GM19193 (cell line): ENCODE measurements around the gene PLEKHG4B.

Experiments
- POLR2A ChIP-seq: IDR thresholded peaks from 4 replicates; pipeline ENCODE4 v1.6.1; 2011; ENCODE audit not compliant: insufficient read depth, insufficient read length; ENCODE audit errors: extremely low read depth

Gene PLEKHG4B

GRCh38 chr5:136901-137300 lies 44.9 kb downstream of the PLEKHG4B start:
- TF ChIP-seq POLR2A: no peak

DNA sequence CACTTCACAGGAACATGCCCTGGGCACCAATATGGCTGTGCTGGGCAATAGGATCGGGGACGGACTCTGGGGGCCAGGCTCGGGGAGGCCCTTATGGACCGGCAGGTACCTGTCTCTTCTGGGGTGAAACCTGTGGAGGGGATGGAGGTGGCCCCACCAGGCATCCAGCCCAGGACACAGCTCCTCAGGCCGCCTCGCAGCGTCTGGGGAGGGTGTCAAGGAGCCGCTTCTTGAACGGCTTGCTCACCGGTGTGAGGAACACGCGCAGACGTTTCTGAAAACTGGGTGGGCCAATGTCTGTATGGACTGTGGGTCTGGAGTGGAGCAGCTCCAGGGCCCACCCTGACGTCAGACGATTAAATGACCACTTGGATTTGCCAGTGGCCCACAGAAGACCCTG lies 45.8 kb downstream of the PLEKHG4B start:
- no peak for TF ChIP-seq POLR2A

- no peak for TF ChIP-seq POLR2A
Measured at GRCh38 chr5:138936-139335, 47.0 kb downstream of the PLEKHG4B start.

GRCh38 chr5:139579-140442 lies 47.8 kb downstream of the PLEKHG4B start:
- TF ChIP-seq POLR2A: no peak

DNA sequence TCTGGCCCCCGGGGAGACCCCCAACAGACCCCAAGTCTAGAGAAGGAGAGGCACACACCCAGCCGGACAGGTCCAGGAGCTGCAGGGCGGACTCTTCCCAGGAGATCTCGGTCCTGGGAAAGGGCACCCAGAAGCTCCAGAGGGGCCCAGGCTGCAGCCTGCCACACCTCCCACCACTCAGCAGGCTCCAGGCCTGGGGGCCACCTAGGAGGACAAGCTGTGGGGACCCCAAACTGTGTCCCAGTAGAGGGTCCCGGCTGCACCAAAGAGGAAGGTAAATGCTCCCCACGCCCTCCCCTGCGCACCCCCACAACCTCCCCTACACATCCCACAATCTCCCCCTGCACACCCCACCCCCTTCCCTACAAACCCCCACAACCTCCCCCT lies 48.5 kb downstream of the PLEKHG4B start:
- TF ChIP-seq POLR2A: no peak

DNA sequence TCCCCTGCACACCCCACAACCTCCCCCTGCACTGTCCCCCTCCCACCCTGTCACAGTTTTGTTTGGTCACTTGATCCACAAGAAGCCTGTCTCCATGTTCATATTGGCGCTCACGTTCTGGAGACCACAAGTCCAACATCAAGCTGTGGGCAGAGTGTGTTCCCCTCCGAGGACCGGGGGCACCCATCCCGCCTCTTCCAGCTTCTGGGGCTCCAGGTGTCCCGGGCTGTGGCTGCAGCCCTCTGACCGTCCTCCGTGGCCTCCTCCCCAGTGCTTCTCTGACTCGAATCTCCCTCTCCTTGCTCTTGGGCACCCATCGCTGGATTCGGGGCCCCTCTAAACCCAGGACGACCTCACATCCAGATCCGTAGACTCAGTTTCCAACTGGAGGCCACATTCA lies 49.2 kb downstream of the PLEKHG4B start:
- no peak for TF ChIP-seq POLR2A

- no peak for TF ChIP-seq POLR2A
Measured at GRCh38 chr5:141761-142160, 49.8 kb downstream of the PLEKHG4B start.

GRCh38 chr5:142246-142810 lies 50.4 kb downstream of the PLEKHG4B start:
- TF ChIP-seq POLR2A: no peak

- TF ChIP-seq POLR2A: no peak
Measured at GRCh38 chr5:143041-143440, 51.1 kb downstream of the PLEKHG4B start.

GRCh38 chr5:144941-145340 lies 53.0 kb downstream of the PLEKHG4B start:
- TF ChIP-seq POLR2A: no peak

DNA sequence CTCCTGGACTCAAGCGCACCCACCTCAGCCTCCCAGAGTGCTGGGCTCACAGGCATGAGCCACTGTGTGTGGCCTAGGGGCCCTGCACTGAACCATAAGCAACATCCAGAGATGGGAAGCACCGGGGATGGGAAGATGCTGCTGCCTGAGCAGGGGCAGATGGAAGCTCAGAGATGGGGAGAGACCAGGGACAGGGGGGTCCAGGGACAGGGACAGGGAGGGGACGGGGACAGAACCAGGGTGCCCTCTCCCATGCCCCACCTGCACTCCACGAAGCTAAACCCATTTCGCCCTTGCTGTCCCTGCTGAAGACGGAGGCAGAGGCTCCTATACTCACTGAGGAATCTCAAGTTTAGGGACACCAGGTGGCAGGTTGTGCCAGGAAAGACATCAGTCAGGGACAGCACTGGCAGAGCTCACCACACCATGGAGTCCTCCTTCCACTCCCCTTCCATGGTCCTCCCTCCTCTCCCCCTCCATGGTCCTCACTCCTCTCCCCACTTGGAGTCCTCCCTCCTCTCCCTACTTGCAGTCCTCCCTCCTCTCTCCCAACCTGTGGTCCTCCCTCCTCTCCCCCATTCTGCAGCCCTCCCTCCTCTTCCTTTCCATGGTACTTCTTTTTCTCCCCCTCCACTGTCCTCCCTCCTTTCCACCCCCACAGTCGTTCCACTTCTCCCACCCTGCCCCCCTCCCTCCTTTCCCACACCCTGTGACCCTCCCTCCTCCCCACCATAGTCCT lies 53.8 kb downstream of the PLEKHG4B start:
- no peak for TF ChIP-seq POLR2A

DNA sequence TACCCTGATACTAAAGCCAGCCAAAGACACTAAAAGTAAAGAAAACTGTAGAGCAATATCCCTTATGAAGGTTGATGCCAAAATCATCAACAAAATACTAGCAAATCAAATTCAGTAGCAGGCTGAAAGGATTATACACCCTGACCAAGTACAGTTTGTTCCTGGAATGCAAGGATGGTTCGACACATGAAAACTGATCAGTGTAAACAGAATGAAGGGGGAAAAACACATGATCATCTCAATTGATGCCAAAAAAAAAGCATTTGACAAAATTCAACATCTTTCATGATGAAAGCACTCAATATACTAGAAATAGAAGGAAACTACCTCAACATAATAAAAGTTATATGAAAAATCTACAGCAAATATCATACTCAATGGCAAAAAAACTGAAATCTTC lies 55.8 kb downstream of the PLEKHG4B start:
- TF ChIP-seq POLR2A: no peak

- no peak for TF ChIP-seq POLR2A
Measured at GRCh38 chr5:149745-150485, 57.9 kb downstream of the PLEKHG4B start.

DNA sequence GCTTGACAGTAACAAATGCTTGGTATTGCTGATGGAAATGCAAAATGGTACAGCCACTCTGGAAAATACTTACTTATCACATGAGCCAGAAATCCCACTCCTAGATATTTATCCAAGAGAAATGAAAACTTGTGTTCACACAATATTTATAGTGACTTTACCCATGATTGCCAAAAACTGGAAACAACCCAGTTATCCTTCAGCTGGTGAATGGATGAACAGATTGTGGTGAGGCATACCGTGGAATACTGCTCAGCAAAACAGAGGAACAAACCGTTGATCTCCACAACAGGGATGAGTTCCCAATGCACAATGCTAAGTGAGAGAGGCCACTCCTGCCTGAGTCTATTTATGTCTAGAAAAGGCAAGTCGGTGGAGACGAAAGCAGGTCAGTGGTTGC lies 58.8 kb downstream of the PLEKHG4B start:
- no peak for TF ChIP-seq POLR2A

DNA sequence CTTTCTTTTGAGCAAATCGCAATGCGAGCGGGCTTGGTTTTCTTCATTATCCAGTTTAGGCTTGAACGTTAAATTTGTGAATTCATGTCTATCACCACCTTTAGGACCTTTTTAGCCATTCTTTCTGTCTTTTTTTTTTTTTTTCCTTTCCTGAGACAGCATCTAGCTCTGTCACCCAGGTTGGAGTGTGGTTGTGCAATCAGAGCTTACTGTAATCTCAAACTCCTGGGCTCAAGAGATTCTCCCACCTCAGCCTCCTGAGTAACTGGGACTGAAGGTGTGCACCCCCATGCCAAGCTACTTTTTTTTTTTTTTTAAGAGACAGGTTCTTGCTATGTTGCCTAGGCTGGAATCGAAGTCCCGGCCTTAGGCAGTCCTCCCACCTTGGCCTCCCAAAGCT lies 60.1 kb downstream of the PLEKHG4B start:
- TF ChIP-seq POLR2A: no peak
